ENCODE results near the gene PXDN.

DNA sequence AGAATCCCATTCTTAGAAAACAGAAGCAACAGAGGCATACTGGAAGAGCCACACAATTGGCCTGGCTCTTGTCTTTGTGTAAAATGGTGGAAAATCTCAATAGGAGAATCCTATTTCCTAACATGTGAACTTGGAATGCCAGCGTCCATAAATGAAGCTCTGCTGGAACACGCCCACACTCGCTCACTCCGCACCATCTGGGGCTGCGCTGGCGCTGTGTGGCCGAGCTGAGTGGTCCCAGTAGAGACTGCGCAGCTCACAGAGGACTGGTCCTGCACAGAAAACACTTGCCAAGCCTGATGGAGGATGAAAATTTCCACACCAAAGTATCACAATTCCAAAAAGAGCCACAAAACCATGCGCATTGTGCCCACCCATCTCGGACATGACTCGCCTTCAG, 56.2 kb downstream of the PXDN start:
- TF ChIP-seq FOXP2 (optimal IDR thresholded peaks at IDR 0.05; ENCODE audit: control extremely low read depth, extremely low read length, insufficient read depth) (no peak), EZH2 (IDR thresholded peaks at IDR 0.05) (no peak), POLR2AphosphoS5 (IDR thresholded peaks at IDR 0.05; ENCODE audit: borderline replicate concordance, low read depth, low read length) (no peak)
